Prostate gland (tissue), 2 donors: ENCODE measurements around the gene TMEM271.

Experiments used
- CTCF ChIP-seq, 4 experiments: fragments of 200-600 bp in 2 of 4; fragments of 450-650 bp in 2 of 4; sonication (generic) in 2 of 4; IDR thresholded peaks; 1 replicate in 3 of 4; 2 replicates in 1 of 4; pipeline ENCODE4 v1.5.1; 2016 to 2019; ENCODE audit warnings: antibody characterized with exemption in 4 of 4, mild to moderate bottlenecking in 2 of 4, moderate library complexity in 2 of 4
- POLR2A ChIP-seq: fragments of 450-650 bp; IDR thresholded peaks from one replicate; pipeline ENCODE4 v1.6.1; 2016; ENCODE audit warnings: antibody characterized with exemption, mild to moderate bottlenecking
- POLR2AphosphoS5 ChIP-seq: sonication (generic); formaldehyde crosslinking; IDR thresholded peaks from one replicate; pipeline ENCODE4 v1.6.1; 2017; ENCODE audit warnings: antibody characterized with exemption

DNA sequence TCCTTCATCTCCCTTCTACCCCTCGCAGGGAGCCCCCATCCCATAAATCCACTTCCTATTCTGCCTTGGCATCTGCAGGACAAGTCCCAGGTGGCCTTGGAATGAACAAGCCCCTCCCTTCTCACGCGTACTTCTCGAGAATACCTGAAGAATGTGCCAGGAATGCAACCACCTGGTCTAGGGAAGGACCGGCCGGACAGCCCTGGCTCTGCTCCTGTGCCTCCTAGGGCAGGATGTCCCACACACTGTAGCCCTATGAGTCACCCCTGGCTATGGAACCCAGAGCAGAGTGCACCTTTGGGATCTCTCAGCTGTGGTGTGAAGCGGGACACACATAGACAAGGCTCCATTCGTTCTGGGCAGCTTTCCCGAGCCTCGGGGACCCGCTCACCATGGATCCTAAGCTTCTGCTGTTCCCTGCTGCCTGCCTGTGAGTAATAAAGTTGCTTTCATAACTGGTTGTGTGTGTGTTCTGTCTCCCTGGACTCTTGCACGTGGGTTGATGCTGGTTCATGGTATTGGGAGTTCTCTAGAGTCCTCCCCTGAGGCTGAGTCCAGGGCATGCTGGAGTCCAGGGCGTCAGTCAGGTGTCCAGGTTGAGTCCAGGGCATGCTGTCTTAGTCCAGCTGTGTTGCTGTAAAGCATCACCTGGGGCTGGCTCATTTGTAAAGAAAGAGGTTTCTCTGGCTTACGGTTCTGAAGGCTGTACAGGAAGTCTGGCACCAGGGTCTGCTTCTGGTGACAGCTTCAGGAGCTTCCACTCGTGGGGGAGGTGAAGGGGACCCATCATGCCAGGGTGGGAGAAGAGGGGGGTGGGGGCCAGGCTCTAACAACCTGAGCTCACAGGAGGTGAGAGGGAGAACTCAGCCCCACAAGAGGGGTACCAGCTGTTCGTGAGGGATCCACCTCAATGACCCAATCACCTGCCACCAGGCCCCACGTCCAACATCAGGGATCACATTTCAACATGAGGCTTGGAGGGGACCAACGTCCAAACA lies 41.8 kb upstream of the TMEM271 start:
- TF ChIP-seq CTCF (IDR thresholded peaks at IDR 0.05) (no peak), POLR2A (no peak), POLR2AphosphoS5 (no peak)
